ENCODE measurements around the gene ALKBH5.

The ALKBH5 gene

GRCh38 chr17:18250708-18251107 lies 67.1 kb downstream of the ALKBH5 start:
- no peak overlapping the region for H3K4me3 ChIP-seq (ENCODE audit: low read depth, low read length)
- TF ChIP-seq CTCF (IDR thresholded peaks at IDR 0.05; ENCODE audit: low read depth, low read length), result no peak

GRCh38 chr17:18251204-18251603 lies 67.6 kb downstream of the ALKBH5 start:
- no peak for TF ChIP-seq CTCF (IDR thresholded peaks at IDR 0.05; ENCODE audit: low read depth, low read length)
- no peak overlapping the region for H3K4me3 ChIP-seq (ENCODE audit: low read depth, low read length)

- TF ChIP-seq CTCF (IDR thresholded peaks at IDR 0.05; ENCODE audit: low read depth, low read length), result no peak
Measured at GRCh38 chr17:18252160-18252559, 68.5 kb downstream of the ALKBH5 start.

GRCh38 chr17:18253187-18253884 lies 69.7 kb downstream of the ALKBH5 start:
- no peak for TF ChIP-seq CTCF (IDR thresholded peaks at IDR 0.05; ENCODE audit: low read depth, low read length)

More at GRCh38 chr17:18252160-18252559, 68.5 kb downstream of the ALKBH5 start:
- no peak overlapping the region for H3K4me3 ChIP-seq (ENCODE audit: low read depth, low read length)

GRCh38 chr17:18253947-18254821 lies 70.6 kb downstream of the ALKBH5 start:
- H3K4me3 ChIP-seq (ENCODE audit: low read depth, low read length), result no peak overlapping the region
- TF ChIP-seq CTCF (IDR thresholded peaks at IDR 0.05; ENCODE audit: low read depth, low read length), result no peak

More at GRCh38 chr17:18253187-18253884, 69.7 kb downstream of the ALKBH5 start:
- H3K4me3 ChIP-seq (ENCODE audit: low read depth, low read length), result no peak overlapping the region

- no peak for TF ChIP-seq CTCF (IDR thresholded peaks at IDR 0.05; ENCODE audit: low read depth, low read length)
- H3K4me3 ChIP-seq (ENCODE audit: low read depth, low read length), result no peak overlapping the region
Measured at GRCh38 chr17:18254888-18255649, 71.4 kb downstream of the ALKBH5 start.

All from WI38 (cell line).